ENCODE measurements around the gene PBX2.
"Not testable (repeated sequence)": the region's sequence is repeated elsewhere in the genome, so short reads cannot be mapped to it uniquely, and the experiment has no call there.

The PBX2 gene

DNA sequence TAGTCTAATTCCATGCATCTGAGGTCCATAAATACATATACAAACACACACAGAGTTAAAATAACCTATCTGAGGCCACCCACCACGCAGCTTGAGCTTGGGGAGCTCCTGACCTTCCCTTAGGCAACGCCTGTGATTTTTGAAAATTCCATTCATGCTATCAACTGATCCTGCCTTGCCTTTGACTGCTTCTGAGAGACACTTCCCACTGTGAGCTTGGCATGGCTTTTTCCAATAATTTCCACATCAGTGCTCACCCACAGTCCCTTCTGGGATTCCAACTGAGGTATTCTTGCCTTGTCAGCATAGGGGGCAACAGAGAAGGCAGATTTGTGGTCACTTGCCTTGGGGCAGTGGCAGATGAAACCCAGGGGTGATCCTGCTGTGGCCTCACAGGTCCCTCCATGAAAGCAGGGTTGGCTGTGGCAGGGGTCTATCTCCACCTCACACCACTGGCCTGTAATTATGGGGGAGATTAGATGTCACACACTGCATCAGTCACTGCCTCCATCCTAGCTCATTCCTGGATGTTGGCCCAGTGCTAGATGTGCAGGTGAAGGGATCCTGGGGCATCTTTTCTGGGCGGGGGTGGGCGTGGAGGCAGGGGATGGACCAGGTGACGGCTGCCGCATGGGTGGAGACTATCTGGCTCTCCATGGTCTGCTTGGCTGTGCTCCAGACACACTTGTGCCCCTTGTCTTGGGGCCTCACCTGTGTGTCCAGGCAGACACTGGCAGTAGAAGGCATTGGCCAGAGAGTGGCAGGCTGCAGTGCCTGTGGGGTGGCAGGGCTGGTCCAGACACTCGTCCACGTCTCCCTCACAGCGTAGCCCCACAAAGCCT, 13.6 kb upstream of the PBX2 start:
- no peak for DNase-seq (ENCODE audit: low read depth in 3 of 3, low spot score in 1 of 3)

DNA sequence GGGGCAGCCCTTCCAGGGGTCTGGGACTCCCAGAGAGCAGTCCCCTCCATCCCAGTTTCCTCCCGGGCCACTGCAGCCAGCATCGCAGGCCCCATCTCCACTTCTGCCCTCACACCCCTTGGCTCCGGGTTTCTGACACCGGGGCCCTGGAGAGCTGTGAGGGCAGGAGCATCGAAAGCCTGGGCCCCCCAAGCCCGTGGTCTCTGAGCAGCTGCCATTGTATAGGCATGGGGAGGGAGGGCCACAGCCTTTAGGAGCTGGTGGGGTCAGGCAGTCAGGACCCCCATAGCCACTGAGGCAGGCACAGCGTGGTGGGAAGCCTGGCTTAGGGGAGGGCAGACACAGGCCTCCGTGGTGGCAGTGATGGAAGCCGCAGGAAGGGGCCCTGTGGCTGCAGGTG, 12.2 kb upstream of the PBX2 start:
- DNase-seq (ENCODE audit: low read depth in 3 of 3, low spot score in 1 of 3), result no peak

DNA sequence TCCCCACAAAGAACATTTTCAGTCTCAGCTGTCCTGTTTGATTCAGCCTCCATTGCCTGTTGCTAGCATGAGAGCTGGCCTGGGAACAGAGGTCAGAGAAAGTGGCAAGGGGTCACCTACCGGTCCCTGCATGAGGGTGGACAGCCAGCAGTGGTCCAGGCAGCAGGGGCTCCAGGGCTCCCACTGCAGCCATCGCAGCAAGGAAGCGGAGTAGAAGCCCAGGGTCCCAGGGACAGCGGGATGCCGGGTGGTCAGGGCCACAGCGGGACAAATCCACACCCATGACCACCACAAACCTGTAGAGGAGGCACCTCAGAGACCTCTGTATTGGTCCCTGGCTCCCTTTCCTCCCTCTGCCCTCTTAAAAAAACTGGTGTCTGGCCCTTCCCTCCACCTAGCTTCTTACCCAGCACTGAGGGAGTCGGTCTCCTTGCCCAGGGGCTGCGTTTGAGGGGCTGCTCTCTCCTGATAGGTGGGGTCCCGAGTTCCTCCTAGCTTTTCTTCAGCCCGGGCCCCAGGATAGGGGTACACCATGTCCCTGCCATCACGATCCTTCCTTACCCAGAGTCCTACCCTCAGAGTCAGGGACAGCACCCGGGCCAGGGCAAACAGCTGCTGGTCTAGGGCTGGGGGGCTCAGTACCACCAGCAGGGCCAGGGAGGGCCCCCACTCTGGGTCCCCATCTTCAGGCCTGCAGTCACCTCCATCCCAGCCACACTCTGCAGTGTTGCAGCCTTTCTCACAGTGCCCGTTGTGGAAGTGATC, 10.9 kb upstream of the PBX2 start:
- no peak for DNase-seq (ENCODE audit: low read depth in 3 of 3, low spot score in 1 of 3)

DNA sequence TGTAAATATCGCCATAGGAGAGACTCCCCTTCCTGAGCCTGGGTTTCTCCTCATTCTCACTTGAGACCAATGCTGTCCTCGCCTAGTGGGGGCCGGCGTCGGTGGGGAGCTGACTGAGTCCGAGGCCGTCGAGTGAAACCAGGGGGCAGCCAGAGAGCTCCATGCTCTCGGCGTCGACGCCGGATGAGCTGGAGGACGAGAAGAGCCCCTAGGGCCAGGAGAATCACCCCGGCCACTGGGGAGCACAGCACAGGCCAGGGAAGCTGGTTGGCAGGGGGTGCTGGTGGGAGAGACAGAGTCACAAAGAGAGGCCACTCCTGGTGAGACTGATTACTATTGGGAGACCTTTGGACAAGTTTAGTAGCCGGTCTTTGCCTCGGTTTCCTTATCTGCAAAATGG, 8.9 kb upstream of the PBX2 start:
- DNase-seq (ENCODE audit: low read depth in 3 of 3, low spot score in 1 of 3), result no peak

DNA sequence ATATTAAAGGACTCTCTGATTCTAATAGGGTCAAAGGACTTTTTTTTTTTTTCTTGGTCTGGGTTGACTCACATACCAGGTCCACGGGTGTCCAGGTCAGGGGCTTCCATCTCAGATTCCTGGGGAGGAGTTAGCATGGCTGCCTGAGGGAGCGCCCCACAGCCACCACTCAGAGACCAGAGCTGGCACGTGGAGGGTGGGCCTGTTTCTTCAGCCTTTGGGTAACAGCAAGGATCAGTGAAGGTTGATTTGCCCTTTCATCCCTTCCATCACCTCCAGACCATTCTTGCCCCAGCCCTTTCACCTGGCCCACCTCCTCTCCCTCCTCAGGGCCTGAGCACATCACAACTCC, 8.3 kb upstream of the PBX2 start:
- no peak for DNase-seq (ENCODE audit: low read depth in 3 of 3, low spot score in 1 of 3)

DNA sequence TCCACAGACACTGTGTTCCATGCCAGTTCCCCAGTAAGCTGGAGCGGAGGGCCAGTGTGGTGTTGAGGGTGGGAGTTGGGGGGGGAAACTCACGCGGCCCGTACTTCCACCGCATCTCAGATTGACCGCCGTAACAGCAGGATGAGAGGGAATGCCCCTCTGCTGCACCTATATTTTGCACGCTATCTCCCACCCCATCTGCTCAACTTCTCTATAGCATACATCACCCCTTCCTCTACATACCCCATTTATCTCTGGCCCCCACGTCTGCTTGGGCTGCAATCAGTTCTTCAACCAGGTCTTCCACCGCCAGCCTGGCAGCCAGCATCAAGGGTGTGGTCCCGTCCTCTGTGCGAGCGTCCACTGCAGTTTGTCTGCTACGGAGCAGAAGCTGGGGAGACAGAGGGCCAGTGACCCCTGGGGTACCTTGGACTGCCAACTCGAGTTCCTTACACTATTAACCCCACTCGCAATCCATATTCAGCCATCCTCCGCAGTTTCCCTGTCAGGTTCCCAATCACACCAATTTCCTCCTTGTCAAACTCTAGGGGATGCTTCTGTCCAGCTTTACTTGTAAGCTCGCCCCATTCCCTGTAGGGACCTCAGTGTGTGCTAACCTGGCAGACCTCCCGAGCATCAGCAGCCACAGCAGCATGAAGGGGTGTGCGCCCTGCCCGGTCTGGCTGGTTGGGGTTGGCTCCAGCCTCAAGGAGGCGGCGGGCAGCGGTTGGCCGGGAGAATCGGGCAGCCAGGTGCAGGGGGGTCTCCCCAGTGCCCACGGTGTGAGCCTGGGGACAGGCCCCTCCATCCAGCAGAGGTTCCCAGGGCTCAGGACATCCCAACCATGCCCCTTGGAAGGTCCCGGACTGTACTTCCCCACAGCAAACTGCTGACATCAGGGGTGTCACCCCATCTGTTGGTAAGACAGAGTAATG, 6.9 kb upstream of the PBX2 start:
- no peak for DNase-seq (ENCODE audit: low read depth in 3 of 3, low spot score in 1 of 3)

DNA sequence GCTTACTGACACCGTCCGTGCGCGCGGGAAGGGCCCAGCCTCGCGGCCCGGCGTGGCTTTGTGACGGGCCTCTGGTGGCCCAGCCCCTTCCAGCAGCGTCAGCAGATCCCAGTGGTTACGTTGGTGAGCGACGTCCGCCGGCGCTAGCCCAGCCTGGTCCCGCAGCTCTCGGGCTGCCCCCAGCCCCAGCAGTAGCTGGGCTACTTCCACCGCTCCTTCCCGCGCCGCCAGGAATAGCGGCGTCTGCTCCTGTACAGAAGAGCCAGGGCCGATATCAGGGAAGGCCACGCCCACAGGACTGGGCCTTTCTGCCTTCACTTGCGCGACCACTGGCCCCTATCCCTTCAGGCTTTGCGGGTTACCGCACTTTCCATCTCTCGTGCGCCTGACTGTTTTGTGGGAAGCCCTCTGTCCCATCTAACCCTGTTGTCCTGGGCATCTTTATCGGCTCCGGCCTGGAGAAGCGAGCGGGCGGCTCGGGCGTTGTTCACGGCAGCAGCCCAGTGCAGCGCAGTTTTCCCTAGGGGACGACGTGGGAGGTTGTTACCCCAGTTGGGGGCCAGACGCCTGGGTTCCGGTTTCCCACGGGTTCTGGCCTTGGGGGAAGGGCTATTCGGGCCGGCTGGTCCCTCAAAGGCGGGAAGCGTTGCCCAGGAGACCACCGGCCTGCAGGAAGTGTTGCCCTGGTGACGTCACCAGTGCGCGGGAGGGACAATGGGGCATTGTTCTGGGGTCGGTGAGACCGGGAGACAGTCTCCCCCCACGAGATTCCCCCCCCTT, 6.1 kb upstream of the PBX2 start:
- DNase-seq (ENCODE audit: low read depth in 3 of 3, low spot score in 1 of 3), result no peak

DNA sequence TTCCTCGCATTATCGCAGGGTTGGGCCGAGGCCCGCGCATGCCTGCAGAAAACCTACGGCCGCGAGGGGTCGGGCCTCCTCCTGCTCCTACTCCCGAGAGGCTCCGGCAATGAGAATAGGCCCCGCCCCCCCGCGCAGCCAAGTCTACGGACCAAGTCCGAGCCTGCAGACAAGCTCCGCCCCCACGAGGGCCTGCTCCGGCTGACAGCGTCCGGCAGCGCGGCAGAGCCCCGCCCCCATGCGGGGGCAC, 5.6 kb upstream of the PBX2 start:
- peak; percentile 99 to 100 (median 100) for DNase-seq (ENCODE audit: low read depth in 3 of 3, low spot score in 1 of 3)

DNA sequence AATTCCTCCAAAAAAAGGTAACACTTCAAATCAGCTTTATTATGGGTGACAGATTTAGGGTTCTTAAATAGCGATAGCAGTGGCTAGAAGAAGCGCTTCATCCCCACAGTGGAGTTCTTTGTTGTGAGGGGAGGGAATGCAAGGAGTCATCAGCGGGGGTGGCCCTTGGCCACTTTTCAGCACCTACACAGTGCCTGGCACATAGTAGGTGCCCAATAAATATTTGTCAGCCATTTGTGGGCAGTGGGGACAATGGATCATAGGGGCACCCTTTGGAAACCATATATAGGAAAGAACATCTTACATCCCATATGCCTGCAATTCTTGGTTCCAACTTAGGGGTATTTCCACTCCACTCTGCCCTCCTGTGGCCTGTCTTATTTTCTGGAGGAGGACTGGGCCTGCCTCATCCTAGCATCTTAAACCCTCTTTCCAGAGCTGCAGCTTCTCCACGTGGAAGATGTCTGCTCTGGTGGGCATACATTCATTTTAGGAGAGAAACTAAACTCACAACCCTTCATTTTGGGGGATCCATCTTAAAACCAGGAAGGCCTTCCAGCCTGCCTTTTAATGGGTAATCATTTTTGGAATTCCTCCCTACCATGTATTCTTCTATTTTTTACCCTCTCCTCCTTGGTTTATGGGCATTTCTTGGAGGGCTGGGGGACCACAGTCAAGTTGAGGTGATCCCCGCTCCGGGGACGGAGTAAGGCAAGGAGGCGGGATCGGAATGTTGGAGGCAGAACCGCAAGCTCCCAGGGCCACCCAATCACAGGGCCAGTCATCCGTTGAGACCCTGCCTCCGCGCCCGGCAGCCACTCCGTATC, 5.0 kb upstream of the PBX2 start:
- no peak for DNase-seq (ENCODE audit: low read depth in 3 of 3, low spot score in 1 of 3)

DNA sequence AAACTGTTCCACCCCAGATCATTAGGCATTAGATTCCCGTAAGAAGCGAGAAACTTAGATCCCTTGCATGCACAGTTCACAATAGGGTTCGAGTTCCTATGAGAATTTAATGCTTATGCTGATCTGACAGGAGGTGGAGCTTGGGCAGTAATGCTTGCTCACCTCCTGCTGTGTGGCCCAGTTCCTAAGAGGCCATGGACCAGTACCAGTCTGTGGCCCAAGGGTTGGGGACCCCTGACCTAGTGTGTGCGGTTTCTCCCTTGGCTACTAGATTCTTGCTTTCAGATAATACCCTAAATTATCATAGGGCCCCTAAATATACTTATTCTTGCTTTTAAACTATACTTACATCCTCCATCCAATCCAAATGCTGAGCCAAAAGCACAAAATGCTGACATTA, 4.4 kb upstream of the PBX2 start:
- DNase-seq (ENCODE audit: low read depth in 3 of 3, low spot score in 1 of 3), result no peak

DNA sequence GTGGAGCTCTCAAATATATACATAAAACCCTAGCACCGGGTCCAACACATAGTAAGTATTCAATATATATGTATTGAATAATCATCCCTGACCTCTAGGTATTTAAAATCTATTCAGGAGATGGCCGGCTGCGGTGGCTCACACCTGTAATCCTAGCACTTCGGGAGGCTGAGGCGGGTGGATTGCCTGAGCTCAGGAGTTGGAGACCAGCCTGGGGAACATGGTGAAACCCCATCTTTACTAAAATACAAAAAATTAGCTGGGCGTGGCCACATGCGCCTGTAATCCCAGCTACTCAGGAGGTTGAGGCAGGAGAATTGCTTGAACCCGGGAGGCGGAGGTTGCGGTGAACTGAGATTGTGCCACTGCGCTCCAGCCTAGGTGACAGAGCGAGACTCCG, 3.1 kb upstream of the PBX2 start:
- not testable (repeated sequence) for DNase-seq (ENCODE audit: low read depth in 3 of 3, low spot score in 1 of 3)

DNA sequence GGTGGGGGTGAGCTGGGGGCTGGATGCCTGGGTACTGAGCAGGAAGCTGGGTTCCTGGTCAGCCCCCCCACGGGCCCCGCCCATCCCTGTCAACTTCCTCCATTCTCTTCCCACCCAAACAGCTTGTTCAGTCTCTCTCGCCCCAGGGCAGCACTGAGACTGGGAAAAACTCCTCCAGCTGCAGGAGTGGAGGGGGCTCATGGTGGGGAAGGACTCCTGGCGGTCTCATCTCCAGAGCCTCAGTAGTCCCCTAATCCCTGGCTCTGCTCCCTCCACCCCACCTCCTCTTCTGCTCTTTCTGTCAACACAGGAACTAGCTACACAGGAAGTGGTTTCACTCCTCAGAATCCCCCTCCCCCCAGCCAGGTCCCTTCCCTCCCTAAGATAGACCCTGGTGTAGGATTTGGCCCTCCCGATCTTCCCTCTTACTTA, 2.6 kb upstream of the PBX2 start, which contains the start of gene GPSM3:
GPSM3 (minus strand) TSS at position 36 of the 432 bp plus-strand sequence. CDS start 130 bp downstream, outside the sequence.
- no peak for DNase-seq (ENCODE audit: low read depth in 3 of 3, low spot score in 1 of 3)

DNA sequence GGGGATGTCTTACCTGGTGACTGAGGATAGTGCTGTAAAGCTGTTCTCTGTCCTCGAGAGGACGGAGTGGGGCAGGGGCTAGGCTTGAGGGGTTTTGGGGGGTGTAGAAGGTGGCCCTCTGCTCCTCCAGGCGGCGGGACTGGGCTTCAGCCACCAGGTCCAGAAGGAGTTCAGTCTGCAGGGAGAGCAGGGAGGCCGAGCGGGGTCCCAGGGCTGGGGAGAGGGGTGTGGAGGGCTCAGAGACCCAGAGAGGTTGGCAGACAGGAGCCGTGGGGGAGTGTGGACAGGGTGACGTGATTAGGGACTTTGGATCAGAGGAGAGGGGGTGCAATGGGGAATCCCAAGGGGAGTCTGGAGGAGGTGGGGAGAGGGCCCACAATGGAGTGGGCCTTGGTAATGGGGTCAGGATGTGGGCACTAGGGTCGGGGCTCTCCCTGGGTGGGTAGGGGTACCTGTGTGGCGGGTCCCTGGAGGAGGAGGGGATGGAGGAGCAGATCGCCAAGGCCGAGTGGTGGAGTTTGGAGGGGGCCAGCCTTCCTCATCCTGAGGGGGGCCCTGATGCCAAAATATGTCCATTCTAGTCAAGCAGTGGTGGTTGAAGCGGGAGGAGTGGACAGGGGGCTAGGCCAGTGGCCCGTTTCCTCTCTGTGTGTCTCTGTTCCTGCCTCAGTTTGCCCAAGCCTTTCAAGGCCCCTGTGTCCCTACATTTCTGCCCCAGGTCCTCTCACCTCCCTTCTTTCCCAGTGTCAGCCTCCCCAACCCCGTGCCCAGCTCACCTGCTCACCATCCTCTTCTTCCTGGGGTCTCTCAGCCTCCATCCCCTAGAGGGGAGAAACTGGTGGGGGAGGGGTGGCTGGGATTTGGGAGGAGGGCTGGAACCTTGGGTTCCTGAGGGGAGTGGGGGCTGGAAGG, 1.9 kb upstream of the PBX2 start:
- DNase-seq (ENCODE audit: low read depth in 3 of 3, low spot score in 1 of 3), result no peak

DNA sequence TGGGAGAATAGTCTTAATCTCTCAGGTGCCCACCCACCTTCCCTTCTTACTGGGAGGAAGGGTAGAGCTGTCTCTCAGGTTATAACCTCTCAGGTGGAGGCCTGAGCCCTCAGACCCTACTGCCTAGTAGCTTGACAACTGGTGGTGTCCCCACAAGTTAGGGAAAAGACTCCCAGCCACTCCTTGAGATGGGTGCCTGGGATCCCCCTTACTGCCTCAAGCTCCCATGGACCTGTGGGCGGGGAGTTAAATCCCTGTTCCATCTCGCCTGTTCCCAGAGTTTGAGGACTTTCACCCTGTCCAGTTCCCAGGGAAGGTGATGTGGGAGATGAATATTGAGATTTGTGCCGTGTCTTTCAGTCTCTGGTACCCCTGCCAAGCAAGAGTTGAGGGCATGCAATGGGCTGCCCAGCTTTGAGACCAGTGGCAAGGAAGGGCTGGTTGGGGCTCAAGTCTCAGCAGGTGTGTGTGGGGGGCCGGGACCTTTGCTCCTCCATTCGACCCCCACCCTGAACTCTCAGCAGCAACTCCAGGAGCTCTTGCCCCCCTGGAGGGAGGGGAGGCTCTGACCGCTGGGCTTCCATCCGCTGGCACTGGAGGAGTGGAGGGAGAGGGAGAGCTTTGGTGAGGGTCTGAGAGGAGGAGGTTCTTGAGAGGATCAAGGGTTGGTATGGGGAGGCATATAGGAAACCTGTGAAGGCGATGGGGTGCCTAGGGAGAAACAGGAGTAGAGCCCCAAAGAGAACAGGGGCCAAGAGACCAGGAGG, 1.1 kb upstream of the PBX2 start:
- DNase-seq (ENCODE audit: low read depth in 3 of 3, low spot score in 1 of 3), result no peak

DNA sequence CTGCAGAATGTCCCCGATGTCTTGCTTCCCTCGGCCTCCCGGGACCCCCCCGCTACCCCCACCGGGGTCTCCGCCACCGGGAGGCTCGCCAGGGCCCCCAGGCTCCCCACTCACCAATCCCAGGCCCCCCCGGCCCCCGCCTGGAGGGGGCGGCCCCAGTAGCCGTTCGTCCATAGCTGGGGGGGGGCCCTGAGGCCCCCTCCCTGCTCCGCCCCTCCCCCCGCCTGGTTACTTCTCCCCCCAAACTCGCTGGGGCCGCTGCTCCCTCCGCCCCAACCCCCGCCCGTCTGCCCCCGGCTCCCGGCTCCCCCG, 304 bp downstream of the PBX2 start:
- no peak for DNase-seq (ENCODE audit: low read depth in 3 of 3, low spot score in 1 of 3)

DNA sequence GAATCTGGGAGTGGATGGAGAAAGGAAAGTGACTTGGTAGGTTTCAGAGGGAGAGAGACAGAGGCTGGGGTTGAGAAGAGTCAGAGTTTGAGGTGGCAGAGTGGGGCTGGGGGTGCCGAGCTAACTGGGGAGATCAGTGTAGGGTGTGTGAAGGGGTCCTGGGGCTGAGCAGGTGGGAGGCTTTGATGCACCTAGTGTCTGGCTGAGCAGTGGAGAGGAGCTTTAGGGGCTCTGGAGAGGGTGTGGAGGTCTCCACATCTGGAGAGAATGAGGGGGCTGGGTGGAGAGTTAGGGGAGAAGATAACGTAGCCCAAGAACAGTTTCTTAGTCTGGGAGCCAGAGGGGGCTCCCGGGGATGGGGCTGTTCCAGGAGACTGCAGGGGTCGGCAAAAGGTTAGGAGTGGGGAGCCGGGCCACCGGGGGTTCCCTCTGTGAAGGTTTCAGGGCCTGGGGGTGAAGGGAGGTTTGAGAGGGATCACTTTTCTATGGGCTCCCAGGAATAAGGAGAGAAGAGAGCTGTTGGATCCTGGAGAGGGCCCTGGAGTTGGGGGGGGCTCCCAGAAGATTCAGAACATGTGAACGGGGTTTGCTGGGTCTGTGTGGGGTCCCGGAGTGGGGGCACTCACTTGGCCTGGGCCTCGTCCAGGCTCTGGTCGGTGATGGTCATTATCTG, 797 bp downstream of the PBX2 start:
- DNase-seq (ENCODE audit: low read depth in 3 of 3, low spot score in 1 of 3), result no peak

DNA sequence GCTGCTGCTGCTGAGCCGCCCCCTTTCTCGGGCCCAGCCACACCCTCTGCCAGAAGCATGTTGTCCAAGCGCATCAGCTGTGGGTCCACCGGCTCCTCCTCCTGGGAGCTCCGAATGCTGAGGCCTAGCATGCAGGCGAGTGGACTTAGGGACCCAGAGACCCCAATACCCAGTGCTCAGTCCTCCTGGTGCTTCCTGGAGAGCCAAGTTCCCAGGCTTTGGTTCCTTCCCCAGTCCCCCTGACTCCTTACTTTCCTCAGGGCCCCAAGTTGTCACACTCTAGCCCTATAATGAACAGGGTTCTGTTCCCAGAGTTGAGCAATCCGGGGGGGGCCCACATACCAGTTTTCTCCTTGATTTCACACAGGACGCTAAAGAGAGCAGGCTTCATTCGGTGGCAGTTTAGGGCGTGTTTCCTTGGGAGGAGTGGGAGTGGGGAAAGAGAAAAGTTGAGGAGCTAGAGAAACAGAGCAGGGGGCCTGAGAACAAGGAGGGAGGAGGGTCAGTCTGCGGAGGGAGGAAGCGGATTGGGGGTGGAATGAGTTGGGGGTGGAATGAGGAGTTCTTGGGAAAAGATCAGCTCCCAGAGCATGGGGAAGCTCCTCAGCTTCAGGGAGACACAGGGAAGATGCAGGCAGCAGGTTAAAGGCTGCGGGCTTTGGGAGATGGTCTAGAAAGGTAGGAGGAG, 1.5 kb downstream of the PBX2 start:
- DNase-seq (ENCODE audit: low read depth in 3 of 3, low spot score in 1 of 3), result no peak

All from stimulated activated CD4-positive, alpha-beta T cell treated with anti-CD3 and anti-CD28 coated beads, TNF-alpha, amount 100 ng/mL, for 1 hour (primary cell).